Ovary (tissue), 3 donors: ENCODE measurements around the gene ADCY6.

Experiments used
- EP300 ChIP-seq: sonication (generic); formaldehyde crosslinking; IDR thresholded peaks from one replicate; pipeline ENCODE4 v1.6.1; 2017; ENCODE audit warnings: antibody characterized with exemption
- POLR2A ChIP-seq: fragments of 450-650 bp; IDR thresholded peaks from one replicate; pipeline ENCODE4 v1.6.1; 2017; ENCODE audit warnings: antibody characterized with exemption, mild to moderate bottlenecking, moderate library complexity
- TF ChIP-seq, protein P1 (sequence below), 3 donors: fragments of 450-650 bp in 2 of 3; fragments of 200-600 bp in 1 of 3; IDR thresholded peaks; one replicate each; pipeline versions ENCODE4 v1.5.1 to v1.8.0; 2016 to 2022; ENCODE audit warnings: antibody characterized with exemption in 3 of 3, mild to moderate bottlenecking in 1 of 3
- donor health status: DM: no; HTN: no; CAD: no.

DNA sequence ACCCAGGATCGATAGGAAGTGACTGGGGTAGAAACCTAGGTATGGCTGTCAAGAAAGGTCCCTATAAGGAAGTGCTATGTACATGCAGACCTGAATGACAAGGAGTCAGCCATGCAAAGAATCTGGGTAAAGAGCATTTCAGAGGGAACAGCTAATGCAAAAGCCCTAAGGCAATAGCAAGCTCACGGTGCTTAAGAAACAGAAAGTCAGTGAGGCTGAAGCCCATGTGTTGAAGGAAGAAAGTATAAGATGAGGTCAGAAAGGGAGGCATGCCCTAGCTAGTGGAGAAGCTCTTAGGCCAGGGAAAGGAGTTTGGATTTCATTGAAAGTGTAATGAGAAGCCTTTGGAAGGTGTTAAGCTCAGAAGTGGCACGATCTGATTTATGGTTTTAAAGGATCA is 6.0 kb upstream of the ADCY6 start:
- TF ChIP-seq, protein P1, sequence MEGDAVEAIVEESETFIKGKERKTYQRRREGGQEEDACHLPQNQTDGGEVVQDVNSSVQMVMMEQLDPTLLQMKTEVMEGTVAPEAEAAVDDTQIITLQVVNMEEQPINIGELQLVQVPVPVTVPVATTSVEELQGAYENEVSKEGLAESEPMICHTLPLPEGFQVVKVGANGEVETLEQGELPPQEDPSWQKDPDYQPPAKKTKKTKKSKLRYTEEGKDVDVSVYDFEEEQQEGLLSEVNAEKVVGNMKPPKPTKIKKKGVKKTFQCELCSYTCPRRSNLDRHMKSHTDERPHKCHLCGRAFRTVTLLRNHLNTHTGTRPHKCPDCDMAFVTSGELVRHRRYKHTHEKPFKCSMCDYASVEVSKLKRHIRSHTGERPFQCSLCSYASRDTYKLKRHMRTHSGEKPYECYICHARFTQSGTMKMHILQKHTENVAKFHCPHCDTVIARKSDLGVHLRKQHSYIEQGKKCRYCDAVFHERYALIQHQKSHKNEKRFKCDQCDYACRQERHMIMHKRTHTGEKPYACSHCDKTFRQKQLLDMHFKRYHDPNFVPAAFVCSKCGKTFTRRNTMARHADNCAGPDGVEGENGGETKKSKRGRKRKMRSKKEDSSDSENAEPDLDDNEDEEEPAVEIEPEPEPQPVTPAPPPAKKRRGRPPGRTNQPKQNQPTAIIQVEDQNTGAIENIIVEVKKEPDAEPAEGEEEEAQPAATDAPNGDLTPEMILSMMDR (IDR thresholded peaks at IDR 0.05): no peak
- no peak for TF ChIP-seq POLR2A
- no peak for TF ChIP-seq EP300
